H1 (cell line): ENCODE data around the gene SLIT3. TPM values are rescaled to one million over a fixed set of nuclear protein-coding genes. Genes with fewer than 3 reads are reported as not detected.
A peak's percentile ranks its signal among the peaks of the same experiment; 100 is the strongest.

ENCODE experiments used
- CTCF ChIA-PET: fragments of 300-600 bp; sonication (Branson Sonifier 250); formaldehyde crosslinking; loops from one replicate; lab custom pipeline; 2021; ENCODE audit not compliant: partially characterized antibody; lab: Charles Lee
- POLR2A ChIA-PET: fragments of 300-600 bp; sonication (Branson Sonifier 250); formaldehyde crosslinking; loops from one replicate; lab custom pipeline; 2021; ENCODE audit warnings: inconsistent platforms; ENCODE audit not compliant: partially characterized antibody; lab: Charles Lee
- DNase-seq, 2 experiments: peaks; one replicate each; pipeline versions ENCODE4 v3.0.0 to v3.0.0-alpha.2; 2010 to 2022; ENCODE audit warnings: low spot score in 2 of 2, low read depth in 1 of 2, mixed read lengths in 1 of 2
- FAIRE-seq: peaks from 2 replicates; lab custom pipeline; 2011; peaks lifted over from hg19 to GRCh38; lab: Jason Lieb, UNC
- H2AFZ ChIP-seq: 2 replicates; pipeline ENCODE4 v1.8.1; 2012; ENCODE audit warnings: low read length, inconsistent platforms
- H2AK5ac ChIP-seq: 2 replicates; pipeline ENCODE4 v1.6.1; 2013; ENCODE audit warnings: low read depth, low read length
- H2BK120ac ChIP-seq: replicated peaks from 2 replicates; pipeline ENCODE3; 2013; ENCODE audit warnings: low read depth, low read length, inconsistent platforms
- H2BK12ac ChIP-seq: 2 replicates; pipeline ENCODE4 v1.6.1; 2013; ENCODE audit warnings: low read depth, low read length
- H2BK15ac ChIP-seq: 2 replicates; pipeline ENCODE4 v1.6.1; 2013; ENCODE audit warnings: low read length
- H2BK20ac ChIP-seq: 2 replicates; pipeline ENCODE4 v1.6.1; 2013; ENCODE audit warnings: low read length
- H2BK5ac ChIP-seq: 2 replicates; pipeline ENCODE4 v1.6.1; 2013; ENCODE audit warnings: low read depth, low read length
- H3K14ac ChIP-seq: 2 replicates; pipeline ENCODE4 v1.6.1; 2013; ENCODE audit warnings: inconsistent platforms; ENCODE audit not compliant: insufficient read length
- H3K18ac ChIP-seq: 2 replicates; pipeline ENCODE4 v1.6.1; 2013; ENCODE audit warnings: low read length; ENCODE audit errors: extremely low read depth
- H3K23ac ChIP-seq: 2 replicates; pipeline ENCODE4 v1.6.1; 2013; ENCODE audit warnings: inconsistent platforms; ENCODE audit not compliant: insufficient read length
- H3K23me2 ChIP-seq: 2 replicates; pipeline ENCODE4 v1.6.1; 2013; ENCODE audit warnings: low read depth, low read length
- H3K27ac ChIP-seq: 2 replicates; pipeline ENCODE4 v1.6.1; 2011; ENCODE audit warnings: low read depth, low read length, inconsistent platforms
- H3K27me3 ChIP-seq, 4 experiments: replicated peaks in 1 of 4; 1 replicate in 1 of 4; 2 replicates in 3 of 4; pipeline versions ENCODE4 v1.6.1 to v1.8.1; 2011 to 2013; ENCODE audit warnings: low read length in 3 of 4, mild to moderate bottlenecking in 3 of 4, inconsistent platforms in 2 of 4, mixed read lengths in 2 of 4, moderate library complexity in 1 of 4; ENCODE audit not compliant: control insufficient read depth in 3 of 4, insufficient read depth in 3 of 4; ENCODE audit errors: extremely low read depth in 1 of 4
- H3K36me3 ChIP-seq, 4 experiments: 2 replicates each; pipeline versions ENCODE4 v1.6.1 to v1.8.1; 2011 to 2013; ENCODE audit warnings: mild to moderate bottlenecking in 4 of 4, low read length in 3 of 4, moderate library complexity in 2 of 4, control low read depth in 1 of 4, inconsistent platforms in 1 of 4; ENCODE audit not compliant: insufficient read depth in 4 of 4, control insufficient read depth in 2 of 4
- H3K4ac ChIP-seq: replicated peaks from 2 replicates; pipeline ENCODE3; 2013; ENCODE audit warnings: low read length, low read depth, mixed read lengths, inconsistent platforms; ENCODE audit not compliant: insufficient read length
- H3K4me1 ChIP-seq, 4 experiments: replicated peaks in 1 of 4; 1 replicate in 1 of 4; 2 replicates in 3 of 4; pipeline versions ENCODE4 v1.6.1 to v1.8.1; 2011 to 2013; ENCODE audit warnings: low read length in 3 of 4, inconsistent platforms in 2 of 4, mixed read lengths in 1 of 4; ENCODE audit not compliant: insufficient read depth in 4 of 4, control insufficient read depth in 3 of 4
- H3K4me2 ChIP-seq, 2 experiments: 2 replicates each; pipeline versions ENCODE4 v1.6.1 to v1.8.1; 2011 to 2013; ENCODE audit warnings: low read depth in 2 of 2, low read length in 2 of 2, control low read depth in 1 of 2, inconsistent platforms in 1 of 2, mild to moderate bottlenecking in 1 of 2; ENCODE audit not compliant: insufficient read depth in 1 of 2
- H3K4me3 ChIP-seq, 4 experiments: fragments of 200-600, 300-600 bp in 1 of 4; sonication (generic), shearing (Covaris generic), sonication (Bioruptor Twin) in 1 of 4; 2 replicates each; pipeline versions ENCODE4 v1.5.1 to v1.8.1; 2011 to 2016; ENCODE audit warnings: low read length in 4 of 4, low read depth in 3 of 4, control low read depth in 2 of 4, inconsistent platforms in 2 of 4, mild to moderate bottlenecking in 2 of 4, mixed read lengths in 1 of 4, moderate library complexity in 1 of 4; ENCODE audit not compliant: insufficient read depth in 2 of 4; ENCODE audit errors: extremely low read depth in 1 of 4
- H3K56ac ChIP-seq: replicated peaks from 2 replicates; pipeline ENCODE3; 2013; ENCODE audit warnings: low read depth, mild to moderate bottlenecking, mixed read lengths, low read length, inconsistent platforms; ENCODE audit not compliant: insufficient read length
- H3K79me1 ChIP-seq: 2 replicates; pipeline ENCODE4 v1.6.1; 2013; ENCODE audit warnings: low read depth, low read length, control low read depth
- H3K79me2 ChIP-seq, 2 experiments: 2 replicates each; pipeline versions ENCODE4 v1.6.1 to v1.8.1; 2012 to 2013; ENCODE audit warnings: low read length in 2 of 2, mild to moderate bottlenecking in 2 of 2, inconsistent platforms in 1 of 2; ENCODE audit not compliant: insufficient read depth in 2 of 2, control insufficient read depth in 1 of 2
- H3K9ac ChIP-seq, 4 experiments: replicated peaks in 1 of 4; 1 replicate in 1 of 4; 2 replicates in 3 of 4; pipeline versions ENCODE4 v1.6.1 to v1.8.1; 2011 to 2013; ENCODE audit warnings: low read depth in 3 of 4, low read length in 3 of 4, control low read depth in 2 of 4, mild to moderate bottlenecking in 2 of 4, moderate library complexity in 2 of 4, inconsistent platforms in 1 of 4; ENCODE audit errors: extremely low read depth in 1 of 4
- H3K9me3 ChIP-seq, 2 experiments: 2 replicates each; pipeline versions ENCODE4 v1.6.1 to v1.8.1; 2012 to 2013; ENCODE audit warnings: mild to moderate bottlenecking in 2 of 2, moderate library complexity in 2 of 2, control low read depth in 1 of 2, inconsistent platforms in 1 of 2, low read depth in 1 of 2, low read length in 1 of 2, mixed read lengths in 1 of 2; ENCODE audit not compliant: insufficient read depth in 2 of 2
- H4K20me1 ChIP-seq, 2 experiments: replicated peaks in 1 of 2; 2 replicates each; pipeline versions ENCODE3 to v1.8.1; 2011 to 2013; ENCODE audit warnings: inconsistent platforms in 2 of 2, low read length in 2 of 2, mild to moderate bottlenecking in 1 of 2; ENCODE audit not compliant: insufficient read depth in 2 of 2, control insufficient read depth in 1 of 2
- H4K5ac ChIP-seq: 2 replicates; pipeline ENCODE4 v1.6.1; 2013; ENCODE audit warnings: low read length, low read depth, mixed read lengths, inconsistent platforms; ENCODE audit not compliant: insufficient read length
- H4K8ac ChIP-seq: 2 replicates; pipeline ENCODE4 v1.8.0; 2013; ENCODE audit warnings: mild to moderate bottlenecking, moderate library complexity, low read length, inconsistent platforms; ENCODE audit not compliant: insufficient read depth; ENCODE audit errors: extremely low read depth
- H4K91ac ChIP-seq: replicated peaks from 2 replicates; pipeline ENCODE3; 2013; ENCODE audit warnings: low read length, mixed read lengths, inconsistent platforms; ENCODE audit not compliant: insufficient read length
- ASH2L ChIP-seq: fragments of 200-600, 300-600 bp; sonication (generic); IDR thresholded peaks from one replicate; pipeline ENCODE4 v1.7.1; 2017; ENCODE audit warnings: low read length
- CTBP2 ChIP-seq: IDR thresholded peaks from 2 replicates; pipeline ENCODE4 v1.7.0; 2011; ENCODE audit warnings: borderline replicate concordance, mild to moderate bottlenecking, moderate library complexity, mixed read lengths, low read length; ENCODE audit not compliant: insufficient read depth, insufficient read length
- CTCF ChIP-seq, 3 experiments: IDR thresholded peaks; 1 replicate in 2 of 3; 2 replicates in 1 of 3; pipeline versions ENCODE4 v1.5.1 to v1.6.1; 2011; ENCODE audit warnings: low read length in 3 of 3, mild to moderate bottlenecking in 3 of 3, inconsistent platforms in 2 of 3, low read depth in 1 of 3, moderate library complexity in 1 of 3; ENCODE audit not compliant: insufficient read depth in 1 of 3; ENCODE audit errors: control extremely low read depth in 1 of 3
- EGR1 ChIP-seq: IDR thresholded peaks from 2 replicates; pipeline ENCODE4 v1.6.1; 2011; ENCODE audit warnings: low read depth, low read length, borderline replicate concordance
- HDAC6 ChIP-seq: IDR thresholded peaks from one replicate; pipeline ENCODE4 v1.7.1; 2012; ENCODE audit warnings: low read depth, mild to moderate bottlenecking, inconsistent platforms, low read length, moderate library complexity
- POLR2A ChIP-seq, 2 experiments: IDR thresholded peaks; 1 replicate in 1 of 2; 2 replicates in 1 of 2; pipeline ENCODE4 v1.6.1; 2011; ENCODE audit warnings: low read depth in 2 of 2, low read length in 2 of 2, mild to moderate bottlenecking in 2 of 2; ENCODE audit errors: control extremely low read depth in 1 of 2
- RAD21 ChIP-seq, 2 experiments: IDR thresholded peaks in 1 of 2; conservative IDR thresholded peaks in 1 of 2; 2 replicates each; pipeline ENCODE4 v1.6.1; 2011; ENCODE audit warnings: low read depth in 2 of 2, low read length in 2 of 2, improper control_type of control experiment in 1 of 2, inconsistent platforms in 1 of 2, mild to moderate bottlenecking in 1 of 2, moderate library complexity in 1 of 2
- TAF7 ChIP-seq: optimal IDR thresholded peaks from 2 replicates; pipeline ENCODE3; 2011; ENCODE audit warnings: low read depth, mild to moderate bottlenecking, inconsistent platforms, low read length, moderate library complexity, borderline replicate concordance
- TBP ChIP-seq: IDR thresholded peaks from 2 replicates; pipeline ENCODE4 v1.6.1; 2011; ENCODE audit warnings: low read depth, low read length, improper control_type of control experiment
- YY1 ChIP-seq: IDR thresholded peaks from 2 replicates; pipeline ENCODE4 v1.6.1; 2011; ENCODE audit warnings: low read depth, mild to moderate bottlenecking, low read length
- WGBS, 2 experiments: shearing (Covaris generic) in 1 of 2; methylation state at CpG; one replicate each; pipeline versions ENCODE4 v1.1.6 to v1.1.7; 2013 to 2015; ENCODE audit warnings: low lambda C conversion rate in 2 of 2, mixed read lengths in 2 of 2, inconsistent platforms in 1 of 2, low coverage in 1 of 2, missing lambda C conversion rate in 1 of 2; ENCODE audit not compliant: insufficient replicate concordance in 2 of 2, insufficient coverage in 1 of 2, insufficient read length in 1 of 2; ENCODE audit errors: extremely low coverage in 1 of 2, missing lambda C conversion rate in 1 of 2; 5-methylcytosine and 5-hydroxymethylcytosine counted together
- polyA plus RNA-seq, 7 experiments: library from polyadenylated mRNA; depleted of rRNA in 3 of 7; stranded (reverse) in 5 of 7; unstranded in 2 of 7; fragments of >200 nt in 5 of 7; fragments of 200-250 nt in 2 of 7; gene quantifications; 1 replicate in 5 of 7; 2 replicates in 1 of 7; 4 replicates in 1 of 7; pipeline versions ENCODE4 v1.2.1 to v1.2.3, GENCODE V29; 2011 to 2013; ENCODE audit warnings: missing spikeins in 2 of 7, mixed read lengths in 2 of 7
- total RNA-seq: library from RNA; stranded (reverse); fragmentation: NEBNext Ultra II Directional; extraction: Animal tissue kit (Norgen Biotek cat#: 25700); gene quantifications from 2 replicates; pipeline ENCODE4 v1.2.1, GENCODE V29; 2021

SLIT3 gene
- total and polyA plus RNA-seq, 2 of the 8 experiments (the other 6 are each of a cell fraction or from before 2014, with no cell fraction given) = 1.1 to 1.2 TPM

DNA sequence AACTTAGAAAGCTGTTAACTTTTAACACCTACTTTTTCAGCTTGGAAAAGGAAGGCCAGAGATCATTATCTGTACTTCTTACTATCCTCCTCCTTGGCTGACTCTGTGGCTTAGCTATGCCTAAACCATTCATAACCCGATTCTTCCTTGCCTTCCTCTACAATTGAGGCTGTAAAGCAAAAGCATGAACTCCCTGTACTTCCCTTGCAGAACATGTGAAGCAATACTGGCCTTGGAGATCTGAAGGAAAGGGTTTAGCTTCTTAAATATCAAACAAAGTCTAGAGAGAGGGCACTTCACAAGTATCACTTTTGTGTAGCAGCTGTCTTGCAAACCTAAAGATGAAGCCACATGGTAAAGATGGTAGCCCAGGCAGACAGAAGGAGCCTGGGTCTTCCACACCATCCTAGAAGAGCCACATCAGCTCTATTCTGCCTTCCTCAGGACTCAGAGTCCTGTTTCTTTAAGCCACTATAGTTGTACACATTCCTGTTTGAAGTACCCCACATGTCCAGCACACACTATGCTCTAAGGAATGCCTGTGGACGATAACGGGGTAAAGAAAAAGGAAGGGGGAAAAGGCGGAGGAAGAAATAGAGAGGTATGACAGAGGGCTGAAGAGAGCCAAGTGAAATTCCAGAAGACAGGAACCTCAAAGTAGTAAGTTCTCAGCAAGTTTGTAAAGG lies 169.2 kb downstream of the SLIT3 start:
- H2BK120ac ChIP-seq = no peak overlapping the region
- H3K23me2 ChIP-seq = no peaks in the 10 kb centered on the region
- no peaks in the 10 kb centered on the region for H3K9me3 ChIP-seq
- H3K27me3 ChIP-seq = no peaks in the 10 kb centered on the region; a peak in 2 of 7 replicates
- H3K14ac ChIP-seq = no peak overlapping the region
- H3K36me3 ChIP-seq = no peaks in the 10 kb centered on the region
- H3K4me2 ChIP-seq = no peak overlapping the region
- peak overlapping the region; percentile 41; the same call in 1 of the 2 replicates for H2BK12ac ChIP-seq
- no peak for FAIRE-seq
- no peak overlapping the region for H4K5ac ChIP-seq
- ChIA-PET CTCF (interaction anchor here (0.5 to 2.8 kb wide), 7 partner anchors 14 to 836 kb away, joined by 3 to 9 read pairs (median 3); no protein-coding TSS in a partner anchor), POLR2A (interaction anchor here (1.0 kb wide), 1 partner anchor 122 kb away, joined by 3 read pairs; no protein-coding TSS in a partner anchor)
- no peak overlapping the region for H3K4me3 ChIP-seq
- H3K79me1 ChIP-seq = no peaks in the 10 kb centered on the region
- no peak overlapping the region for H3K4ac ChIP-seq
- no peak overlapping the region for H2BK20ac ChIP-seq
- no peak overlapping the region for H3K23ac ChIP-seq
- no peaks in the 10 kb centered on the region for H4K20me1 ChIP-seq
- H3K56ac ChIP-seq = no peak overlapping the region
- H4K8ac ChIP-seq = no peak overlapping the region
- H2AK5ac ChIP-seq = no peak overlapping the region
- 73% methylated on average over 4 of the region's 4 CpGs; no CpG with 5 or more reads in 1 of the 2 experiments for whole genome bisulfite sequencing, 2 experiments
- peaks cover 0 to 3% (median 0%) of the 10 kb centered on the region in 4 experiments; a peak in 1 of 7 replicates for H3K4me1 ChIP-seq
- H2AFZ ChIP-seq = no peak overlapping the region
- no peak overlapping the region for H4K91ac ChIP-seq
- no peak overlapping the region for H3K9ac ChIP-seq
- no peak overlapping the region for H2BK5ac ChIP-seq
- H3K27ac ChIP-seq = no peak overlapping the region
- no peak for DNase-seq
- H2BK15ac ChIP-seq = no peak overlapping the region
- H3K79me2 ChIP-seq = no peaks in the 10 kb centered on the region
- no peak overlapping the region for H3K18ac ChIP-seq
- TF ChIP-seq RAD21 (IDR thresholded peaks at IDR 0.05 in 1 of 2, conservative IDR thresholded peaks at IDR 0.05 in 1 of 2; ENCODE audit: low read depth in 2 of 2, low read length in 2 of 2) = no peak
- TF ChIP-seq YY1 = no peak
- no peak for TF ChIP-seq EGR1
- TF ChIP-seq CTBP2 = no peak
- no peak for TF ChIP-seq TBP
- no peak for TF ChIP-seq ASH2L
- TF ChIP-seq POLR2A (IDR thresholded peaks at IDR 0.05; ENCODE audit: control extremely low read depth in 1 of 2, low read depth in 2 of 2, low read length in 2 of 2) = no peak
- no peak for TF ChIP-seq HDAC6
- no peak for TF ChIP-seq CTCF (IDR thresholded peaks at IDR 0.05; ENCODE audit: control extremely low read depth in 1 of 3, insufficient read depth in 1 of 3, low read depth in 1 of 3, low read length in 3 of 3)
- TF ChIP-seq TAF7 = no peak
